HepG2 (cell line): ENCODE measurements around the gene HNRNPM. TPM values are rescaled to one million over a fixed set of nuclear protein-coding genes. Genes with fewer than 3 reads are reported as not detected.
A peak's percentile ranks its signal among the peaks of the same experiment; 100 is the strongest.

Source experiments
- AHDC1 ChIP-seq: sonication (generic); formaldehyde crosslinking; IDR thresholded peaks from 2 replicates; pipeline ENCODE4 v1.5.1; 2020; ENCODE audit warnings: mild to moderate bottlenecking, missing genetic modification reagents, borderline replicate concordance
- ATF7-NPFF ChIP-seq: sonication (generic); formaldehyde crosslinking; IDR thresholded peaks from 2 replicates; pipeline ENCODE4 v1.8.1; 2023; ENCODE audit warnings: mild to moderate bottlenecking, low read depth, missing genetic modification reagents, moderate library complexity
- CBX1 ChIP-seq: IDR thresholded peaks from one replicate; pipeline ENCODE4 v1.6.1; 2016; ENCODE audit warnings: antibody characterized with exemption, low read depth
- CHD4 ChIP-seq: fragments of 200-600 bp; sonication (generic); IDR thresholded peaks from 2 replicates; pipeline ENCODE4 v1.7.0; 2017; ENCODE audit warnings: mild to moderate bottlenecking, low read length, borderline replicate concordance
- EED ChIP-seq: sonication (generic); formaldehyde crosslinking; IDR thresholded peaks from 2 replicates; pipeline ENCODE4 v1.5.0; 2020; ENCODE audit warnings: mild to moderate bottlenecking, missing genetic modification reagents
- GRHL1 ChIP-seq: sonication (generic); formaldehyde crosslinking; conservative IDR thresholded peaks from 2 replicates; pipeline ENCODE4 v1.8.0; 2022; ENCODE audit warnings: missing genetic modification reagents
- HDAC1 ChIP-seq: sonication (generic); formaldehyde crosslinking; IDR thresholded peaks from 2 replicates; pipeline ENCODE4 v1.5.1; 2020; ENCODE audit warnings: mild to moderate bottlenecking, missing genetic modification reagents
- HMGA1 ChIP-seq: sonication (generic); formaldehyde crosslinking; conservative IDR thresholded peaks from 2 replicates; pipeline ENCODE4 v1.4.0; 2020; ENCODE audit warnings: missing genetic modification reagents
- HNF1B ChIP-seq: sonication (generic); formaldehyde crosslinking; IDR thresholded peaks from 2 replicates; pipeline ENCODE4 v1.5.1; 2020; ENCODE audit warnings: mild to moderate bottlenecking, moderate library complexity, missing genetic modification reagents
- NR2F1 ChIP-seq, 2 experiments: fragments of 450-650 bp in 1 of 2; formaldehyde crosslinking in 1 of 2; IDR thresholded peaks; 2 replicates each; pipeline versions ENCODE4 v1.5.0 to v1.6.1; 2016 to 2020; ENCODE audit warnings: mild to moderate bottlenecking in 1 of 2, missing compliant biosample characterization in 1 of 2, missing genetic modification reagents in 1 of 2, moderate library complexity in 1 of 2
- TRIM24 ChIP-seq: sonication (generic); formaldehyde crosslinking; IDR thresholded peaks from 2 replicates; pipeline ENCODE4 v1.8.0; 2022; ENCODE audit warnings: mild to moderate bottlenecking, missing genetic modification reagents
- ZBTB20 ChIP-seq: sonication (generic); formaldehyde crosslinking; IDR thresholded peaks from 2 replicates; pipeline ENCODE4 v1.8.1; 2023; ENCODE audit warnings: missing genetic modification reagents, low read depth, mild to moderate bottlenecking, borderline replicate concordance
- ZFP82 ChIP-seq: sonication (generic); formaldehyde crosslinking; IDR thresholded peaks from 2 replicates; pipeline ENCODE4 v1.5.1; 2020; ENCODE audit warnings: mild to moderate bottlenecking, missing genetic modification reagents, borderline replicate concordance
- ZNF230 ChIP-seq: sonication (generic); formaldehyde crosslinking; IDR thresholded peaks from 2 replicates; pipeline ENCODE4 v1.4.0; 2020; ENCODE audit warnings: mild to moderate bottlenecking, missing genetic modification reagents
- ZNF234 ChIP-seq: sonication (generic); formaldehyde crosslinking; conservative IDR thresholded peaks from 2 replicates; pipeline ENCODE4 v1.5.1; 2020; ENCODE audit warnings: mild to moderate bottlenecking, missing genetic modification reagents
- ZNF546 ChIP-seq: sonication (generic); formaldehyde crosslinking; conservative IDR thresholded peaks from 2 replicates; pipeline ENCODE4 v1.8.1; 2023; ENCODE audit warnings: mild to moderate bottlenecking, missing genetic modification reagents
- ZNF580 ChIP-seq: IDR thresholded peaks from 2 replicates; pipeline ENCODE4 v1.6.1; 2016; ENCODE audit warnings: low read depth, borderline replicate concordance
- ZNF660 ChIP-seq: sonication (generic); formaldehyde crosslinking; IDR thresholded peaks from 2 replicates; pipeline ENCODE4 v1.5.1; 2020; ENCODE audit warnings: mild to moderate bottlenecking, low read depth, missing genetic modification reagents, borderline replicate concordance
- ZSCAN31 ChIP-seq: sonication (generic); formaldehyde crosslinking; IDR thresholded peaks from 2 replicates; pipeline ENCODE4 v1.5.0; 2020; ENCODE audit warnings: low read depth, mild to moderate bottlenecking, missing genetic modification reagents
- polyA plus RNA-seq, 8 experiments: library from polyadenylated mRNA; depleted of rRNA in 3 of 8; stranded (reverse) in 7 of 8; unstranded in 1 of 8; fragments of >200 nt; fragmentation: Illumina TruSeq in 4 of 8; extraction: Trizol in 4 of 8; gene quantifications; 2 replicates each; pipeline versions ENCODE4 v1.2.1 to v1.2.3, GENCODE V29; 2011 to 2016; ENCODE audit warnings: low read depth in 4 of 8, missing spikeins in 1 of 8, mixed read lengths in 1 of 8; ENCODE audit not compliant: insufficient read depth in 1 of 8
- total RNA-seq, 5 experiments: library from RNA; depleted of rRNA; stranded (reverse); fragments of >200 nt; fragmentation: Illumina TruSeq; extraction: Trizol; gene quantifications; 2 replicates each; pipeline ENCODE4 v1.2.3, GENCODE V29; 2016; ENCODE audit warnings: low read depth in 1 of 5

HNRNPM gene
- total and polyA plus RNA-seq, 2 of the 13 experiments (the other 11 are each of a cell fraction or from before 2014, with no cell fraction given): 56.7 to 102 TPM

GRCh38 chr19:8526345-8527091 is 81.7 kb downstream of the HNRNPM start (continued):
- peak; percentile 29 for TF ChIP-seq CBX1
- no peak for TF ChIP-seq AHDC1
- TF ChIP-seq NR2F1 (CRISPR knock-in tag; IDR thresholded peaks at IDR 0.05): no peak
- no peak for TF ChIP-seq TRIM24
- peak; percentile 57; the same call in 1 of the 2 replicates for TF ChIP-seq ZSCAN31 (CRISPR knock-in tag)
- no peak for TF ChIP-seq ZBTB20 (CRISPR knock-in tag)
- TF ChIP-seq ZNF660: no peak
- no peak for TF ChIP-seq EED (CRISPR knock-in tag)
- TF ChIP-seq HMGA1 (CRISPR knock-in tag): no peak
- 0 out of 2 replicates have a peak, but pooled peaks have one; percentile 72 for TF ChIP-seq ATF7-NPFF (CRISPR knock-in tag)
- TF ChIP-seq GRHL1 (CRISPR knock-in tag): no peak
- peak; percentile 72; the same call in 1 of the 2 replicates for TF ChIP-seq ZNF546 (CRISPR knock-in tag)
- TF ChIP-seq ZFP82 (CRISPR knock-in tag): no peak
- TF ChIP-seq ZNF580 (CRISPR knock-in tag): peak; percentile 38; the same call in 1 of the 2 replicates
- TF ChIP-seq HDAC1: peak; percentile 28; the same call in 1 of the 2 replicates
- no peak for TF ChIP-seq CHD4
- no peak for TF ChIP-seq ZNF230
- no peak for TF ChIP-seq HNF1B (CRISPR knock-in tag)
- no peak for TF ChIP-seq ZNF234
